ENCODE results near the gene GZMH.
"Not testable (repeated sequence)": the region's sequence is repeated elsewhere in the genome, so short reads cannot be mapped to it uniquely, and the experiment has no call there.

The GZMH gene, protein sequence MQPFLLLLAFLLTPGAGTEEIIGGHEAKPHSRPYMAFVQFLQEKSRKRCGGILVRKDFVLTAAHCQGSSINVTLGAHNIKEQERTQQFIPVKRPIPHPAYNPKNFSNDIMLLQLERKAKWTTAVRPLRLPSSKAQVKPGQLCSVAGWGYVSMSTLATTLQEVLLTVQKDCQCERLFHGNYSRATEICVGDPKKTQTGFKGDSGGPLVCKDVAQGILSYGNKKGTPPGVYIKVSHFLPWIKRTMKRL
- total RNA-seq: 0.85 to 3.7 (median 1.8) reads per million in 4 donors

DNA sequence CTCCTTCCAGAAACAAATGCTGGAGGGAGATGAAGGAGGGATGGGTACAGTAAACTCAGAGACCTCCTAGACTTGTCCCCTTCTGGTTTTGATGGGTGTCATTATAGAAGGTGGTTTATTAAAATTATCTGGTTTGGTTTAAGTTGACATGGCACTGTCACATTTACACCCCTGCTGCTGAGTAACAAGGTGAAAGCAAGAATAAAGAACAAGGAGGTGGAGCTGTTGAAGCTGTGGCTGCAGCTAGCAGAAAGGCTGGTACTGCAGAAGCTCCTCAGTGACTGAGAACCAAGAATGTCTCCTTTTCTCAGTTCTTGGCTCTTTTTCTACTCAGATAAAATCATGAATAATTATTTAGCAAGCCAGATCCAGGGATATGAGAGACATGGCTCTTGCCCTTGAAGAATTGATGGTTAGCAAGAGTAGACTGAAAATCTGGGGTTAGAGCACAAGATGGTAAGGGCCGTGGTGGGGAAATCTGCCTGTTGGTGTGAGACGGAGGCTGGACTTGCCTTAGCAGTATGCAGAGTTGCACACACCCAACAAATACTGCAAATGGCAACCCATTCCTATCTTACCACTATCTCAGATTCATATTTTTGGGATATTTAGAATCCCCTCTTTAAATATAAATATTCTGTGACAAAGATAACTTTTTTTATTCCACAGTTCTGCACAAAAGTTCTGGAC, at the start of gene GZMH:
TSS of gene GZMH (minus strand) at position 31 of the 690 bp plus-strand sequence. CDS start 72 bp downstream, outside the sequence.
- DNase-seq: peak in 1 of 5 donors; percentile 42

DNA sequence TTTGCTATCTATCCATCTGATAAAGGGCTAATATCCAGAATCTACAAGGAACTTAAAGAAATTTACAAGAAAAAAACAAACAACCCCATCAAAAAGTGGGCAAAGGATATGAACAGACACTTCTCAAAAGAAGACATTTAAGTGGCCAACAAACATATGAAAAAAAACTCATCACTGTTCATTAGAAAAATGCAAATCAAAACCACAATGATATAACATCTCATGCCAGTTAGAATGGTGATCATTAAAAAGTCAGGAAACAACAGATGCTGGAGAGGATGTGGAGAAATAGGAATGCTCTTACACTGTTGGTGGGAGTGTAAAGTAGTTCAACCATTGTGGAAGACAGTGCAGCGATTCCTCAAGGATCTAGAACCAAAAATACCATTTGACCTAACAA, 38.9 kb upstream of the GZMH start:
- DNase-seq: not testable (repeated sequence)

DNA sequence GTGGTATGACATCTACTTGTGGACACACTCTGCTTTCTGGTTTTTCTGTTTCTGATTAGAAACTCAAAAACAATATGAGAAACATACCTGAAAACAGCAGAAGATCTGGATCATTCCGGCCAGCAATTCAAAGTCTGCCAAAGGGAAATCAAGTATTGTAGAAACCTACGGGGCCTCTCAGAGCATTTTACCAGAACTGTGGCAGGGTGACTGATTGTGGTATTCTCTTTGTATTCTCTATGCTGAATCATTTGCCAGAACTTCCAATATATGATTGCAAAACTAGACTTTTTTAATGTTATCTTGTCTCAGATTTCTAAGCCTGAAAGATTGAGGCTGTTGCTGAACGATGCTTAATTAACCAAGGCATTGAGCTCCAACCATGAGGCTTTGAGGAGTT, 30.4 kb upstream of the GZMH start:
- DNase-seq: no peak

DNA sequence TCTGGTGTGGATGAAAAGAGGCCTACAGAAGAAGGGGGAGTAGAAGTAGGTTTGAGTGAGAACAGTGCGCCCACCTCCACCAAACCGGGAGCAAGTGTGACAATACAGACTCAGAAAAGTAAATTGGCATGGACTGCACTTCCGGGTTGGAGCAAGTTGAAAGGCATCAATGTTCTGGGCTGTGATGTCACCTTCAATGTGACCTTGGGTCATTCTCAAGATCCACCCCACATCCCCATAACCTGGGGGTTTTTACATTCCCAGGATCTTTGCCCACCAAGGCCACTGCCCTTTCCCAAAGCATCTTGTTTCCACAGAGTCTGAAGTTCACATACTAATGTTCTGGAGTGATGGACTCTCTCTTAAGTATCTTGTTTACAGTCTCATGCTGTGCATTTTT, 29.8 kb upstream of the GZMH start:
- no peak for DNase-seq

DNA sequence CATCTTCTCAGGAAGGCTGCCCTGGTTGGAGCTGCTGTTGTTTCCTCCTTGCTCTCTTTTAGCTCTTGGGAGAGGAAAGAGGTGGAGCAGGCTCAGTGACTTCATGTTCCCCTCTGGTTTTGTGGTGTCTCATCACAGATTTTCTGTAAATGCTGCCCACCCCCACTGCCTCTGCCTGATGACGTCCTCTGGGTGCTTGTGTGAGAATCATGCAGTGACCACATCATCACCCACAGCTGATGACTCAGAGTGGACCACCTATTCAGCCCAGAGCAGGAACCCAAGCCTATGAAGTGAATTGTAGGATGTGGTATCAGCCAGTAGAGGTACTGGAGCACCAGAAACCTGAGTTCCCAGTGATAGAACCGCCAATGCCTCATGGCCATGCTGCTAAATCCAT, 24.7 kb upstream of the GZMH start, which contains the start of gene GZMB:
TSS of gene GZMB (minus strand) at position 33 of the 400 bp plus-strand sequence. CDS start at position 3, 30 bp downstream.
- peak in 1 of 5 donors; percentile 87 for DNase-seq

DNA sequence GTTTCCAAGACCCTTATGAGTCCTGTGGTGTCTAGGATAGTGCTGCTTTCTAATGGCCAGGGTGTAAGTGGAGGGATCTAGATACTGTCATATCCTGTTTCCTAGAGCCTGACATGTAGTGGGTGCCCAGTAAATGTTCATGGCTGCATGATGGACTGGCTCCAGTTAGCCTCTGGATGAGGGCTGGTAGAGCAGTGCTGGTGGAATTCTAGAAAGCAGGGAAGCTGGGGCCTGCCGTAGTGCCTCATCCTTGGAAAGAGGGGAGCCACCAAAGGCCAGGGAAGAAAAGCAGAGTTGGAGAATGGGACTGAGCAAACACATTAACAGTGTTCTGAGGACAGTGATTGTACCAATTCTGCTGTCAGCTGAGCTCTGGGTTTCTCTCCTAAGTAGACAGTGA, 23.9 kb upstream of the GZMH start:
- no peak for DNase-seq

DNA sequence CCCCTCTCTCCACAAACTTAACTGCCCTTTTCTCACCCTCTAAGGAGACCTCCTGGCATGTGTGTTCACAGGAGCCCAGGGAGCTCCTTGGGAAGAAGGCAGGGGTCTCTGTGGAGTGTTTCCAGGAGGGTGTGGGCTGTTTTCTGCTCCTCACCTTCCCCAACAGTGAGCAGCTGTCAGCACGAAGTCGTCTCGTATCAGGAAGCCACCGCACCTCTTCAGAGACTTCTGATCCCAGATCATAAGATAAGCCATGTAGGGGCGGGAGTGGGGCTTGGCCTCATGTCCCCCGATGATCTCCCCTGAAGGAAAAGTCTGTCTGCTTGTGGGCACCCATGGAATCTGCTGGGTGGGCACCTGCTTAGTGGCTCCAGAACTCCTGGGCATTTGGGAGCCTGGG, 23.3 kb upstream of the GZMH start:
- no peak for DNase-seq

DNA sequence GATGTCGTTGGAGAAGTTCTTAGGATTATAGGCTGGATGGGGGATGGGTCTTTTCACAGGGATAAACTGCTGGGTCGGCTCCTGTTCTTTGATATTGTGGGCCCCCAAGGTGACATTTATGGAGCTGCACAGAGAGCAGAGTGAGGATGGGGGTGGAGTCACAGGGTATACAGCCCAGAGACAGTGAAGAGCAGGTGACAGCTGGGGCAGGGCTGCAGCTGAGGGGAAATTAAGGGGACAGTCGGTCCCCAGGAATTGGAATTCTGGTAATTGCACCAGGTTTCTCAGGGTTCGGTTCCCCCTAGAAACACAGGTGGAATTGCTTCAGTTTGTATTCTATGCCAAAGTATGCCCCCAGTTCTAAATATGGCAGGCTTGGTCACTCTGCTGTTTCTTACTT, 22.9 kb upstream of the GZMH start:
- no peak for DNase-seq

DNA sequence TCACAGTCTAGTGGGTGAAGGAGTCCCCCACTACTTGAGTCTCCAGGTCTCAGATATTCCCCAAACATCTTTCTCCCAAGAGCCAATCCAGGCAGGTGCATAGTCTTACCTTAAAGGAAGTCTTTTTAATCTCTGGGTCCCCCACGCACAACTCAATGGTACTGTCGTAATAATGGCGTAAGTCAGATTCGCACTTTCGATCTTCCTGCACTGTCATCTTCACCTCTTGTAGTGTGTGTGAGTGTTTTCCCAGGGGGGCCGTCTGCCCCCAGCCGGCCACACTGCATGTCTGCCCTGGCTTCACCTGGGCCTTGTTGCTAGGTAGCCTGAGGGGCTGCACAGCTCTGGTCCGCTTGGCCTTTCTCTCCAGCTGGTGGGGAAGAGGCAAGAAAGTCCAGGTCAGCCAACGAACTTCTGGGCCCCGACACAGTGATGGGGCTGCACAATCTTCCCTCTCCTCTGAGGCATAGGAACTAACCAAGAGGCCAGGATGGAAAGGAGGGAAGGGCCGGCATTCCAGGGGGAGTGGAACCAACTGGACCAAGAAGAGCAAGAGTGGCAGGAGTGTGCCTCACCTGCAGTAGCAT, 22.4 kb upstream of the GZMH start:
- DNase-seq: no peak

DNA sequence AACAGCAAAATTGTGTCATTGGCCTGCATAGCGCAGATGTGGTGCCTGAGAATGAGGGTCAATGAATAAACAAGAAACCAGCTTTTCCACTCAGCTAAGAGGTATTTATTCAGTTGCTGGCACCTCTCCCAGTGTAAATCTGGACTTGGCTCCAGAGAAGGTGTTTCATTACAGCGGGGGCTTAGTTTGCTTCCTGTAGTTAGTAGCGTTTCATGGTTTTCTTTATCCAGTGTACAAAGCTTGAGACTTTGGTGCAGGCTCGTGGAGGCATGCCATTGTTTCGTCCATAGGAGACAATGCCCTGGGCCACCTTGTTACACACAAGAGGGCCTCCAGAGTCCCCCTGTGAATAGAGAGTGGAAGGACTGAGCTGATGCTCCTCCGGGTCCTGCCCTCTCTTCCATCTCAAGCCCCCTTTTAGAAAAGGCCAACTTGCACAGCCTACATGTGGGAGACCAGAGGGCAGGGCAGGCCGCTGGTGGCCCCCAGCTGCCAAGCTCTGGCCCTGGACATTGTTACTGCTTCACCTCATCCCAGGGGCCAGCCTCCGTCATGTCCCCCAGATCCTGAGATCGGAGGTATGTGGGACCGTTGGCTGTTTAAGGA, 21.5 kb upstream of the GZMH start:
- DNase-seq: no peak

DNA sequence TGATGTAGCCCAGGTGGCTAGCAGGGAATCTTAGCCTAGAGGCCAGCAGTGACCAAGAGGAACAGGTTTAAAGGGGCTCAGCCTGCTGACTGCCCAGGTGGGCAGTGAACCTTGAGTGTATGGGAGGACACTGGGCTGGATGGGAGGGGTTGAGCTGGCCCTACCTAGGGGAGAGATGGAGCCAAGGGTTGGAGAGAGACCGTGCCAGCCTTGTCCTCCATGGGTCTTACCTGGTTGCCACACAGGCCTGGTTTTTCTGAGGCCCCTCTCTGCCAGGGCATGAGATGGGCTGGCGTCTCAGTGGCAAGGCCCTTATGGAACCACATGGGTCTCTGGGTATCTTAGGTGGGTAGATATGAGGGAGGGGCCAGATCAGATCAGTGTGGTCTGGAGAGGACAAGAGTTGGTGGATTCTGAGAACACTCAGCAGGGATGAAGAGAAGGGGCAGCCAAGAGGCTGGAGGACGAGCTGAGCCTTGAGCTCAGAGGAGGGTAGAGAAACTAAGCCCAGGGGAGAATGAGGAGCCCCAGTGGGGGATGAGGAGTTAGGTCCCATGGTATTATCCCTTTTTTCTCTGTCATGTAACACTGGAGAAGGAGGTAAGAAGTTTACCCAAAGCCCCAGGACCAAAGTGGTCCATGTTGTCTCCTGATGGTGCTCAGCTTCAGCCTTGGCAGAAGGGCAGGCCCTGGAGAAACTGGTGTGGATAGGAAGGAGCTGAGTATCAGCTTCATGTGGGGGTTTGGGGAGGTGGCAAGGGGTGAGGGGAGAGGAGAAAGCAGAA, 20.8 kb upstream of the GZMH start:
- DNase-seq: no peak

DNA sequence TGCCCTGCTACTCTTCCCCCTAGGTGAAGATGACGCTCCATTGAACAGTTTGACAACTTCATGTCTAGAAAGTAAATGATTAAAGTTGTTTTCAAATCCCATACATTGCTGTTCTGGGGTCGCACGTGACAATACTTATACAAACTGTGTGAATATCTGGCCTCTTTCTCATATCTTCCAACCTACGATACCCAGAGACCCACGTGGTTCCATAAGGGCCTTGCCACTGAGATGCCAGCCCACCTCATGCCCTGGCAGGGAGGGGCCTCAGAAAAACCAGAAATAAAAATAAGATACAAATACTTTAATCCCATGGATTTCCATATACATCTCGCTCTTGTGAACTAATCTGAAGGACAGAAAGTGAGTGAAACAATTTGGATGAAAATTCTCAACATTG, 20.0 kb upstream of the GZMH start:
- DNase-seq: no peak

DNA sequence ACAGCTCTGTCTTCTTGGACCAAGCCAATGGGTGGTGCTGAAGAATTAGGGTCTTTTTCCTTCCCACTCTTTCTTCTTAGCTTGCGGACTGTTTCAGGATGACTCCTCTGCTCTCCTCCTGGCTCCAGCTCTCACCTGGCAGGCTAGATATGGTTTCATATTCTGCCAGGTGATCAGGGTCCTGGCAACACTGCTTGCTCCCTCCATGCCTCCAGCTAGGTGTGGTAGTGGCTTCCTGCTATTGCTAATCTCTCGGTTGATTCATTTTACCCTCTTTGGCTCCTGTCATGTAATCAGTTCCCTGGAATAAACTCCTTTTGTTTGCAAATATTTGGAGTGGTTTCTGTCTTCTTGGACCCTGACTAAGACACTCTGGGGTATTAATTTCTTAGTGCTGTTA, 4.3 kb upstream of the GZMH start:
- DNase-seq: no peak

DNA sequence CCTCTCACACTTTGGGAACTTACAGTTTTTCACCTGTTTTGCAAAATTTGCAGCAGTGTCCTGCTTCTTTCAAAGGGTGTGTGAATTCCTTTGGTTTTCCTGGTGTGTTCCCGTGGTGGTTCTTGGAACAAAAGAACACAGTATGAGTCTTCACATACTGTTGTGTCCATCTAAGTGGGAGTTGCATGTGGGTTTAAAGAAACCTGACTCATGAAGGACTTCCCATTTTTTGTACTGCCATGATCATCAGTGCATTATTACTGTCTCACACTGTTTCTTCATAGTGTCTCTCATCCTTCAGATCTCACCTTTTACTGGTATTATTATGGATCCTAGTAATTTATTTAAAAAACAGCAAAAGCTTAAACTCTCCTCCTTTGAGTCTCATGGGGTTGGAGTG, 3.8 kb upstream of the GZMH start:
- DNase-seq: no peak

DNA sequence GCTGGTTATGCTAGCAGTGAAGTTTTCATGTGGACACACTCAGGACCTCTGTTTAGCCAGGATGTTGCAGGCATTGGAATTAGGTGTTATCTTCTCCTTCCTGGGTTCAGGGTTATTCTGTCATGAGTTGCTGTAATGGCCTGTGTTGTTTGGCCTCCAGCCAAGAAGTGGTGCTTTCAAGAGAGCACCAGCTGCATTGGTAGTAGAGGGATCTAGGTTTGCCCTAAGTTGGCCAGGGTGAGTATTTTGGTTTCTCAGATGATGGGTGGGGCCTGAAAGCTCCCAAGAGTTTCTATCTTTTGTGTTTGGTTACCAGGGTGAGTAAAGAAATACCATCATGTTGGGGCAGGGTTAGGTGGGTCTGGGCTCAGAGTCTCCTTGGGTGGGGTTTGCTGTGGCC, 2.7 kb upstream of the GZMH start:
- DNase-seq: no peak

DNA sequence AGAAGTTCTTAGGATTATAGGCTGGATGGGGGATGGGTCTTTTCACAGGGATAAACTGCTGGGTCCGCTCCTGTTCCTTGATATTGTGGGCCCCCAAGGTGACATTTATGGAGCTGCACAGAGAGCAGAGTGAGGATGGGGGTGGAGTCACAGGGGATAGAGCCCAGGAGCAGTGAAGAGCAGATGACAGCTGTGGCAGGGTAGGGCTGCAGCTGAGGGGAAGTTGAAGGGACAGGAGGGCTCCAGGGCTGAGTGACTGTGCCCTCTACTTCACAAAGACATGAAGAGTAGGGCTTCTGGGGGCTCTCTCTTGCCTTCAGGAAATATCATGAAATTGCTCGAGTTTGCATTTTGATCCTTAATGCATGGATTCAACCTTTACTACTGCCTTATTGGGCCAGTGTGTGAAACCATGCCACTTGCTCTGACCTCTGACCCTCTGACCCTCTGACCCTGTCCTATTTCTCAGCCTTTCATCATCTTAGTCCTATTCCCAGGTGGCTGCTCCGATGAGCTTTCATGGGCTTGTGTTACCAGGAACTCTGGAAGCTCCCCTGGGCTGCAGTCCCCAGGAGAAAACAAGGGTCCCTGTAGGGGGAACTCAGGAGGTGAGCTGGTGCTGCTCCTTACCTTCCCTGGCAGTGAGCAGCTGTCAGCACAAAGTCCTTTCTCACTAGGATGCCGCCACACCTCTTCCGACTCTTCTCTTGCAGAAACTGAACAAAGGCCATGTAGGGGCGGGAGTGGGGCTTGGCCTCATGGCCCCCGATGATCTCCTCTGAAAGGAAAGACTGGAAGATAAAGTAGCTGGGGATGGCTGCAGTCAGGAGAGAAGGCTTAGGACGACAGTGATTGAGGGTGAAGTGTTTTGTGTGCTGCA, 1.6 kb downstream of the GZMH start:
- no peak for DNase-seq

DNA sequence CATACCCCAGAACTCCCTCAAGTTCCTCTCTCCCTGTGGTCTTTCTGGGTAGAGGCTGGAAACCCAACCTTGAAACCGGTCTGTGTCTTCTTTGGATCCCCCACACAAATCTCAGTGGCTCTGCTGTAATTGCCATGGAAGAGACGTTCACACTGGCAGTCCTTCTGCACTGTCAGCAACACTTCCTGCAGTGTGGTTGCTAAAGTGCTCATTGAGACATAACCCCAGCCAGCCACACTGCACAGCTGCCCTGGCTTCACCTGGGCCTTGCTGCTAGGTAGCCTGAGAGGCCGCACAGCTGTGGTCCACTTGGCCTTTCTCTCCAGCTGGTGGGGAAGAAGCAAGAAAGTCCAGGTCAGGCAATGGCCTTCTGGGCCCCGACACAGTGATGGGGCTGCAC, 2.4 kb downstream of the GZMH start:
- DNase-seq: peak in 1 of 5 donors; percentile 45

DNA sequence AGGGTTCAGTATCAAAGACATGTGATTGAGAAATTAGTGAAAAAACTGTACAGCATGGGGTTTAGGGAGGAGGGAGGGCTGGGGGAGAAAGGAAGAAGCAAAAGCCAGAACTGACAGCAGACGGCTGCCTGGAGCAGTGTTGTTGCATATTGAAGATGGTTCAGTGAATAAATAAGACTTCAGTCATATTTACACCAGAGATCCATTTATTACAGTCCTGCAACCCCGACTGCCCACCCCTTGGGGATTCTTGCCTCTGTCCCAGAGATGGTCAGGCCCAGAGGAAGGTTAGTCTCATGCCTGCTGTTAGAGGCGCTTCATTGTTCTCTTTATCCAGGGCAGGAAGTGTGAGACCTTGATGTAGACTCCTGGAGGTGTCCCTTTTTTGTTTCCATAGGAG, 3.2 kb downstream of the GZMH start:
- no peak for DNase-seq

DNA sequence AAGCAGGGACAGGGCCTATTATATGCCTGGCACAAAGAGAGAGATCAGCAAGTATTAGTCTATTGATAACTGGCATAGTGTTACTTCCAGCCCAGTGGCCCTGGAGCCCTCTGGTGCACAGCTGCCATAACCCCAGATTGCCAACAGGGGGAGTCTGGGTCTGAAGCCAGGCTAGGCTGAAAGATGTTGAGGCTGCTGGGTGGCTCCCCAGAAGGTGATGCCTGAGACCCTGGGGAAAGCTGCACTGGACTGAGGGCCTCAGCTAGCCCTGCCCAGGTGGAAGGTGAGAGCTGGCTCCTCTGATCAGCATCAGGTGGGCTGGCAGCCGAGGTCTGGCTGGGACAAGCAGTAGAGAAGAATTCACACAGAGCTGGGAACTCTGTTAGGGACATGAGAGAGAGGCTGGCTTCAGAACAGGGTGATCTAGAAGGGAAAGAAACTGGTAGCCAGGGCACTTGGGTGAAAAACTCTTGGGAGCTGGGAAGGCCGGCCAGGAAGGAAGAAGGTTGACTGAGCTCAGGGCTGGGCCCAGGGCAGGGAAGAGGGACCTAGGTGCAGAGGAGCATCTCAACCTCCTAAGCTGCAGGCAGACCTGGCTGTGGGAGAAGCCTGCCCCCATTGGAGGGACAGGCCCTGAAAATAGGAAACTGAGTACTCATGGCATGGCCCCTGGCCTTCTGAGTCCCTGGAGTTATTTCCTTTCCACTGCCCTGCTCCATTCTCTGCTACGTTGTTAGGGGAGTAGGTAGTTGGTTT, 3.9 kb downstream of the GZMH start:
- peak in 4 of 5 donors; percentile 28 to 74 (median 38) for DNase-seq

DNA sequence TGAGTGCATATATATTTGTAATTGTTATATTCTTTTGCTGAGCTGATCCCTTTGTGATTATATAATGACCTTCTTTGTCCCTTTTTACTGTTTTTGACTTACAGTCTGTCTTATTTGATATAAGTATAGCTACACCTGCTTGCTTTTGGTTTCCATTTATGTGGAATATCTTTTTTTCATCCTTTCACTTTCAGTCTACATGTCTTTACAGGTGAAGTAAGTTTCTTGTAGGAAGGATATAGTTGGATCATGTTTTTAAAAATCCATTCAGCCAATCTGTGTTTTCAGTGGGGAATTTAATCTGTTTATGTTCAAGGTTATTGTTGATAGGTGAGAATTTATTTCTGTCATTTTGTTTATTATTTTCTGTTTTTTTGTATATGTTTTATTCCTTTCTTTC, 12.1 kb downstream of the GZMH start:
- DNase-seq: no peak

All from T-helper 1 cell (primary cell).